Lung (tissue), 12 donors: ENCODE measurements around the gene EGFR. TPM values are rescaled to one million over a fixed set of nuclear protein-coding genes. Genes with fewer than 3 reads are reported as not detected.

Source experiments
- ATAC-seq: fragments of 200-7000 bp; cut with Tn5 transposase; one replicate; pipeline ENCODE4 v1.9.1; 2020; ENCODE audit warnings: moderate number of reproducible peaks; ENCODE audit not compliant: insufficient read depth, low FRiP score
- DNase-seq, 3 donors: peaks; one replicate each; pipeline ENCODE4 v3.0.0-alpha.2; 2013 to 2017
- H3K27ac ChIP-seq, 2 donors: one replicate each; pipeline ENCODE4 v1.5.1; 2013; ENCODE audit warnings: mild to moderate bottlenecking in 2 of 2, moderate library complexity in 2 of 2, control low read depth in 1 of 2, inconsistent platforms in 1 of 2, low read depth in 1 of 2, low read length in 1 of 2
- H3K27me3 ChIP-seq, 3 donors: one replicate each; pipeline ENCODE4 v1.5.1; 2013; ENCODE audit warnings: low read length in 2 of 3; ENCODE audit not compliant: control insufficient read depth in 3 of 3, insufficient read depth in 3 of 3
- H3K36me3 ChIP-seq, 4 donors: one replicate each; pipeline ENCODE4 v1.5.1; 2013; ENCODE audit warnings: low read length in 4 of 4, mild to moderate bottlenecking in 1 of 4, moderate library complexity in 1 of 4; ENCODE audit not compliant: control insufficient read depth in 4 of 4, insufficient read depth in 4 of 4
- H3K4me1 ChIP-seq, 5 donors: one replicate each; pipeline ENCODE4 v1.5.1; 2013; ENCODE audit warnings: low read length in 5 of 5, mild to moderate bottlenecking in 2 of 5, moderate library complexity in 1 of 5; ENCODE audit not compliant: control insufficient read depth in 5 of 5, insufficient read depth in 5 of 5
- H3K4me3 ChIP-seq: one replicate; pipeline ENCODE4 v1.5.1; 2013; ENCODE audit warnings: mild to moderate bottlenecking, control low read depth, moderate library complexity
- H3K9ac ChIP-seq, 2 donors: one replicate each; pipeline ENCODE4 v1.5.1; 2013; ENCODE audit warnings: low read length in 2 of 2, control low read depth in 1 of 2; ENCODE audit not compliant: insufficient read depth in 1 of 2
- H3K9me3 ChIP-seq, 4 donors: one replicate each; pipeline ENCODE4 v1.5.1; 2013; ENCODE audit warnings: low read length in 3 of 4, mild to moderate bottlenecking in 1 of 4, moderate library complexity in 1 of 4; ENCODE audit not compliant: control insufficient read depth in 4 of 4, insufficient read depth in 3 of 4
- CTCF ChIP-seq: IDR thresholded peaks from 2 replicates; pipeline ENCODE4 v1.5.1; 2012; ENCODE audit warnings: mild to moderate bottlenecking; ENCODE audit errors: control extremely low read depth, extremely low read depth
- WGBS, 2 donors: extraction: QIAGEN DNeasy Blood & Tissue Kit; methylation state at CpG; one replicate each; pipeline ENCODE4 v1.1.7; 2013; 5-methylcytosine and 5-hydroxymethylcytosine counted together
- polyA plus RNA-seq, 2 donors: library from polyadenylated mRNA; stranded (reverse); fragments of 200-250 nt; gene quantifications; one replicate each; pipeline ENCODE4 v1.2.1, GENCODE V29; 2013
- total RNA-seq, 2 donors: library from RNA; depleted of rRNA in 1 of 2; stranded (reverse); fragments of >200 nt in 1 of 2; gene quantifications; one replicate each; pipeline ENCODE4 v1.2.1, GENCODE V29; 2014 to 2021
- donor health status: control.
- donor health status: control.
- donor health status: Bipolar disorder and iron deficiency.
- donor health status: healthy.
- donor health status: DM: yes; HTN: yes; CAD: no.

EGFR gene
- total and polyA plus RNA-seq, 4 donors, result 11.6 to 78.7 (median 37.1) TPM

GRCh38 chr7:55059021-55059420, 40.2 kb downstream of the EGFR start:
- H3K27me3 ChIP-seq, result no peaks in the 10 kb centered on the region
- peaks cover 0 to 51% (median 21%) of the 10 kb centered on the region in 5 donors for H3K4me1 ChIP-seq
- no peak for TF ChIP-seq CTCF
- peaks cover 0 to 5% (median 2%) of the 10 kb centered on the region in 4 donors for H3K36me3 ChIP-seq
- H3K9me3 ChIP-seq, result peaks cover 0 to 1% (median 0%) of the 10 kb centered on the region in 4 donors
- H3K4me3 ChIP-seq, result no peak overlapping the region
- WGBS, 2 donors, result 77 to 82% methylated on average over 2 of the region's 2 CpGs
- DNase-seq (peak in 2 of 3 donors; percentile 74 to 82), ATAC-seq (no peak)
- no peak overlapping the region for H3K9ac ChIP-seq
- H3K27ac ChIP-seq, result no peak overlapping the region

- 88 to 91% methylated on average over 2 of the region's 2 CpGs for WGBS, 2 donors
- H3K27me3 ChIP-seq, result no peaks in the 10 kb centered on the region
- H3K27ac ChIP-seq, result no peak overlapping the region
- peaks cover 0 to 1% (median 0%) of the 10 kb centered on the region in 4 donors for H3K9me3 ChIP-seq
- peaks cover 0 to 13% (median 2%) of the 10 kb centered on the region in 4 donors for H3K36me3 ChIP-seq
- peaks cover 0 to 54% (median 16%) of the 10 kb centered on the region in 5 donors for H3K4me1 ChIP-seq
- no peak for ATAC-seq
- DNase-seq, result no peak
- no peak overlapping the region for H3K9ac ChIP-seq
- no peak for TF ChIP-seq CTCF
- no peak overlapping the region for H3K4me3 ChIP-seq
These were observed 41.3 kb downstream of the EGFR start for GRCh38 chr7:55060085-55060484.

DNA sequence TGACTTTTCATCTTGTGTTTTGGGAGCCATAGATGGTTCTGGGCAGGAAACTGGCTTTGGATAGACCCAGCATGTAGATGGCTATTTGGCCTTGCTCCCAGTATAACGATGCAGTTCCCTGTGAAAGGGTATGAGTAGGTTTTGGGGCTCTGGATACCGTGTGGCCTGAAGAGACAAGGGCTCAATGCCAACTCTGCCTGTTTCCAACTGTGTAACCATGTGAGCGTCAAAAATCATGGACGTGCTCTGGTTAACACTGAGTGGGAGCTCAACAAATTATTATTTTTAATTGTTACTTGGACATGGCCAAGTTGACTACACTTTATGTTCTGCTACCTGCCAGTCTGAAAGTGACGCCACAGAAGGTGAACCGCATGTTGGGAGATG, 41.8 kb downstream of the EGFR start:
- no peaks in the 10 kb centered on the region for H3K27me3 ChIP-seq
- no peak overlapping the region for H3K4me3 ChIP-seq
- H3K36me3 ChIP-seq, result peaks cover 0 to 13% (median 2%) of the 10 kb centered on the region in 4 donors
- no peak for DNase-seq
- H3K4me1 ChIP-seq, result peaks cover 0 to 59% (median 18%) of the 10 kb centered on the region in 5 donors
- no peak overlapping the region for H3K27ac ChIP-seq
- ATAC-seq, result no peak
- H3K9ac ChIP-seq, result no peak overlapping the region
- 62 to 82% methylated on average over 6 of the region's 6 CpGs for WGBS, 2 donors
- peaks cover 0 to 1% (median 0%) of the 10 kb centered on the region in 4 donors for H3K9me3 ChIP-seq
- no peak for TF ChIP-seq CTCF
